SK-N-SH treated with all-trans-retinoic acid at 6 μM for 48 hours (cell line): Measurements from ENCODE around the gene ABCC11.

Source experiments
- ATAC-seq: fragments of 200-7000 bp; cut with Tn5 transposase; 3 replicates; pipeline ENCODE4 v1.9.1; 2020; ENCODE audit warnings: mild to moderate bottlenecking, moderate library complexity
- ARNTL ChIP-seq: fragments of 450-650 bp; formaldehyde crosslinking; IDR thresholded peaks from 2 replicates; pipeline ENCODE4 v1.5.0; 2020; ENCODE audit warnings: low read depth, mild to moderate bottlenecking, moderate library complexity, borderline replicate concordance
- BACH2 ChIP-seq: fragments of 250-450 bp; sonication (Bioruptor Pico); IDR thresholded peaks from 2 replicates; pipeline ENCODE4 v1.9.0; 2021; ENCODE audit warnings: mild to moderate bottlenecking, borderline replicate concordance
- CSDC2 ChIP-seq: fragments of 250-450 bp; sonication (Bioruptor Pico); IDR thresholded peaks from 2 replicates; pipeline ENCODE4 v1.5.0; 2020; ENCODE audit warnings: mild to moderate bottlenecking, moderate library complexity
- ESRRG ChIP-seq: fragments of 250-450 bp; sonication (Bioruptor Pico); IDR thresholded peaks from 2 replicates; pipeline ENCODE4 v1.6.1; 2021; ENCODE audit warnings: mild to moderate bottlenecking
- GLIS3 ChIP-seq: fragments of 250-450 bp; sonication (Bioruptor Pico); IDR thresholded peaks from 2 replicates; pipeline ENCODE4 v1.5.0; 2020; ENCODE audit warnings: mild to moderate bottlenecking, moderate library complexity
- ISL1 ChIP-seq: fragments of 250-450 bp; sonication (Bioruptor Pico); IDR thresholded peaks from 2 replicates; pipeline ENCODE4 v2.1.2; 2022; ENCODE audit warnings: mild to moderate bottlenecking, moderate library complexity
- OSR1 ChIP-seq: fragments of 250-450 bp; sonication (Bioruptor Pico); IDR thresholded peaks from 2 replicates; pipeline ENCODE4 v1.8.0; 2022; ENCODE audit warnings: moderate library complexity, mild to moderate bottlenecking, inconsistent platforms
- PPARA ChIP-seq: fragments of 250-450 bp; sonication (Bioruptor Pico); IDR thresholded peaks from 2 replicates; pipeline ENCODE4 v1.5.0; 2020; ENCODE audit warnings: mild to moderate bottlenecking, borderline replicate concordance
- RARB ChIP-seq: fragments of 250-450 bp; sonication (Bioruptor Pico); IDR thresholded peaks from 2 replicates; pipeline ENCODE4 v1.8.0; 2021; ENCODE audit warnings: mild to moderate bottlenecking, moderate library complexity
- SNAI2 ChIP-seq: fragments of 250-450 bp; sonication (Bioruptor Pico); IDR thresholded peaks from 2 replicates; pipeline ENCODE4 v1.5.0; 2020; ENCODE audit warnings: mild to moderate bottlenecking, moderate library complexity
- TCF4 ChIP-seq: fragments of 250-450 bp; sonication (Bioruptor Pico); IDR thresholded peaks from 2 replicates; pipeline ENCODE4 v1.8.0; 2021; ENCODE audit warnings: mild to moderate bottlenecking, moderate library complexity, borderline replicate concordance
- TOX ChIP-seq: fragments of 250-450 bp; sonication (Bioruptor Pico); IDR thresholded peaks from 2 replicates; pipeline ENCODE4 v1.8.0; 2021; ENCODE audit warnings: mild to moderate bottlenecking, moderate library complexity, borderline replicate concordance
- ZC3H10 ChIP-seq: fragments of 250-450 bp; sonication (Bioruptor Pico); IDR thresholded peaks from 2 replicates; pipeline ENCODE4 v1.5.1; 2021; ENCODE audit warnings: mild to moderate bottlenecking, moderate library complexity
- ZFP3 ChIP-seq: fragments of 250-450 bp; sonication (Bioruptor Pico); IDR thresholded peaks from 2 replicates; pipeline ENCODE4 v1.5.0; 2020; ENCODE audit warnings: mild to moderate bottlenecking, moderate library complexity
- ZFP30 ChIP-seq: fragments of 450-650 bp; formaldehyde crosslinking; IDR thresholded peaks from 2 replicates; pipeline ENCODE4 v1.5.0; 2022; ENCODE audit warnings: mild to moderate bottlenecking, moderate library complexity
- ZNF565 ChIP-seq: fragments of 450-650 bp; formaldehyde crosslinking; conservative IDR thresholded peaks from 2 replicates; pipeline ENCODE4 v1.5.0; 2020; ENCODE audit warnings: low read depth, mild to moderate bottlenecking, moderate library complexity
- ZNF70 ChIP-seq: fragments of 450-650 bp; formaldehyde crosslinking; IDR thresholded peaks from 2 replicates; pipeline ENCODE4 v1.5.0; 2020; ENCODE audit warnings: mild to moderate bottlenecking, moderate library complexity
- ZNF8 ChIP-seq: fragments of 450-650 bp; formaldehyde crosslinking; IDR thresholded peaks from 2 replicates; pipeline ENCODE4 v1.5.0; 2020; ENCODE audit warnings: mild to moderate bottlenecking, moderate library complexity
- TF ChIP-seq, protein P1 (sequence below): fragments of 250-450 bp; sonication (Bioruptor Pico); IDR thresholded peaks from 2 replicates; pipeline ENCODE4 v1.5.1; 2021; ENCODE audit warnings: mild to moderate bottlenecking, moderate library complexity
- TF ChIP-seq, protein P2 (sequence below): fragments of 250-450 bp; sonication (Bioruptor Pico); IDR thresholded peaks from 2 replicates; pipeline ENCODE4 v1.5.0; 2020; ENCODE audit warnings: mild to moderate bottlenecking, moderate library complexity
- TF ChIP-seq, protein P3 (sequence below): fragments of 250-450 bp; sonication (Bioruptor Pico); IDR thresholded peaks from 2 replicates; pipeline ENCODE4 v1.8.0; 2021; ENCODE audit warnings: low read depth, mild to moderate bottlenecking, moderate library complexity, borderline replicate concordance
- TF ChIP-seq, protein P4 (sequence below): fragments of 250-450 bp; sonication (Bioruptor Pico); IDR thresholded peaks from 2 replicates; pipeline ENCODE4 v1.5.1; 2020; ENCODE audit warnings: low read depth, mild to moderate bottlenecking, moderate library complexity

Gene ABCC11

DNA sequence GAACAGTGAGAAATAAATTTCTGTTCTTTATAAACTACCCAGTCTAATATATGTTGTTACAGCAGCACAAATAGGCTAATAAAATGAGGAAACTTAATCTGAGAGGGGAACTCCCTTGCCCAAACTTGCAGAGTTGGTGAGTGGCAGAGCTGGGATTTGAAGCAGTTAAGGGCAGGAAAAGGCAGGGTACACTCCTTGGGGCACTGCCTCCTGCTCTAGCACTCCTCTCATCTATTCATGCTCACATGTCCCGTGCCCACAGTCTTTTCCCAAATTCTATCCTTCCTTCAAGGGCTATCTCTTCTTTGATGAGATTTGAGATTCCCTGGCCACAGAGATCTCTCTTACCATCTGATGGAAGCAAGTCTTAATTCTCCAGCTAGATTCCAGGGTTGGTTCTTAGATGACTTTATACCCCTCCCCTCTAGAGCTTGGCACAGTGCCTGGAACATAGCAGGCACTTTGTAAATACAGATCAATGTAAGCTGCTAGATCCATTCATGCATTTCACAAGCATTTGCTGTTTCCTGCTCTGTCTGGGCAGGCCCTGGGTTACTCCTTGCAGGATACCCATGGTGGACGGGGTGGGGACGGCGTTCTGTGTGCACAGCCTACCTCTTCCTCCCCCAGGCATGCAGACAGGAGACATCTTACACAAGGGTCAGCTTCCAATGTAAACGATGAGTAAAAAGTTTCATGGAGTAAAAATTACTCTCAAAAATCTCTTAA is 52.3 kb downstream of the ABCC11 start:
- no peak for TF ChIP-seq ISL1
- TF ChIP-seq ARNTL (CRISPR knock-in tag), result no peak
- no peak for TF ChIP-seq TCF4 (CRISPR knock-in tag)
- no peak for TF ChIP-seq ZNF8
- TF ChIP-seq ZFP30 (CRISPR knock-in tag), result no peak
- no peak for TF ChIP-seq OSR1
- no peak for TF ChIP-seq BACH2 (CRISPR knock-in tag)
- no peak for TF ChIP-seq GLIS3 (CRISPR knock-in tag)
- no peak; the same call in 2 of the 3 replicates for ATAC-seq

DNA sequence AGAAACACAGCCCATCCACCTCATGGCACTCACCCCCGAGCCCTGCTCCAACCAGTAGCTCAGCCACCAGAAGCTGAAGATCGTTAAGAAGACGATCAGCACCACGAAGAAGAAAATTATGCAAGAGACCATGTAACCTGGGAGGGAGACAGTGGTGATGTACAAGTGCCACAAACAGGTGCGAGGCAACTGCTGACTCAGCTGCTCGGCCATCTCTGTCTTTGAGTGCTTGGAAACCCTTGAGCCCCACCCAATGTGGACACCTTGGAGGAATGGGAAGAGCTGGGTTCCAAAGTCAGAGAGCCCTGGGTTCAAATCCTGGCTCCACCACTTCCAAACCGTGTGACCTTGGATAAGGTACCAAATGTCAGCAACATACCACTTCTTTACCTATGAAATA is 53.5 kb downstream of the ABCC11 start:
- TF ChIP-seq TCF4 (CRISPR knock-in tag) (no peak), TOX (no peak), OSR1 (no peak), ARNTL (CRISPR knock-in tag) (no peak), ZFP30 (CRISPR knock-in tag) (no peak), BACH2 (CRISPR knock-in tag) (no peak), ZNF70 (CRISPR knock-in tag) (no peak), ISL1 (no peak), ZNF565 (CRISPR knock-in tag) (no peak), RARB (CRISPR knock-in tag) (no peak), ZNF8 (no peak), ZFP3 (CRISPR knock-in tag) (no peak), ZC3H10 (CRISPR knock-in tag) (no peak), CSDC2 (no peak)
- TF ChIP-seq, protein P1, sequence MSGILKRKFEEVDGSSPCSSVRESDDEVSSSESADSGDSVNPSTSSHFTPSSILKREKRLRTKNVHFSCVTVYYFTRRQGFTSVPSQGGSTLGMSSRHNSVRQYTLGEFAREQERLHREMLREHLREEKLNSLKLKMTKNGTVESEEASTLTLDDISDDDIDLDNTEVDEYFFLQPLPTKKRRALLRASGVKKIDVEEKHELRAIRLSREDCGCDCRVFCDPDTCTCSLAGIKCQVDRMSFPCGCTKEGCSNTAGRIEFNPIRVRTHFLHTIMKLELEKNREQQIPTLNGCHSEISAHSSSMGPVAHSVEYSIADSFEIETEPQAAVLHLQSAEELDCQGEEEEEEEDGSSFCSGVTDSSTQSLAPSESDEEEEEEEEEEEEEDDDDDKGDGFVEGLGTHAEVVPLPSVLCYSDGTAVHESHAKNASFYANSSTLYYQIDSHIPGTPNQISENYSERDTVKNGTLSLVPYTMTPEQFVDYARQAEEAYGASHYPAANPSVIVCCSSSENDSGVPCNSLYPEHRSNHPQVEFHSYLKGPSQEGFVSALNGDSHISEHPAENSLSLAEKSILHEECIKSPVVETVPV (CRISPR knock-in tag), result no peak
- TF ChIP-seq, protein P2, sequence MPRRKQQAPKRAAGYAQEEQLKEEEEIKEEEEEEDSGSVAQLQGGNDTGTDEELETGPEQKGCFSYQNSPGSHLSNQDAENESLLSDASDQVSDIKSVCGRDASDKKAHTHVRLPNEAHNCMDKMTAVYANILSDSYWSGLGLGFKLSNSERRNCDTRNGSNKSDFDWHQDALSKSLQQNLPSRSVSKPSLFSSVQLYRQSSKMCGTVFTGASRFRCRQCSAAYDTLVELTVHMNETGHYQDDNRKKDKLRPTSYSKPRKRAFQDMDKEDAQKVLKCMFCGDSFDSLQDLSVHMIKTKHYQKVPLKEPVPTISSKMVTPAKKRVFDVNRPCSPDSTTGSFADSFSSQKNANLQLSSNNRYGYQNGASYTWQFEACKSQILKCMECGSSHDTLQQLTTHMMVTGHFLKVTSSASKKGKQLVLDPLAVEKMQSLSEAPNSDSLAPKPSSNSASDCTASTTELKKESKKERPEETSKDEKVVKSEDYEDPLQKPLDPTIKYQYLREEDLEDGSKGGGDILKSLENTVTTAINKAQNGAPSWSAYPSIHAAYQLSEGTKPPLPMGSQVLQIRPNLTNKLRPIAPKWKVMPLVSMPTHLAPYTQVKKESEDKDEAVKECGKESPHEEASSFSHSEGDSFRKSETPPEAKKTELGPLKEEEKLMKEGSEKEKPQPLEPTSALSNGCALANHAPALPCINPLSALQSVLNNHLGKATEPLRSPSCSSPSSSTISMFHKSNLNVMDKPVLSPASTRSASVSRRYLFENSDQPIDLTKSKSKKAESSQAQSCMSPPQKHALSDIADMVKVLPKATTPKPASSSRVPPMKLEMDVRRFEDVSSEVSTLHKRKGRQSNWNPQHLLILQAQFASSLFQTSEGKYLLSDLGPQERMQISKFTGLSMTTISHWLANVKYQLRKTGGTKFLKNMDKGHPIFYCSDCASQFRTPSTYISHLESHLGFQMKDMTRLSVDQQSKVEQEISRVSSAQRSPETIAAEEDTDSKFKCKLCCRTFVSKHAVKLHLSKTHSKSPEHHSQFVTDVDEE (CRISPR knock-in tag), result no peak
- TF ChIP-seq, protein P3, sequence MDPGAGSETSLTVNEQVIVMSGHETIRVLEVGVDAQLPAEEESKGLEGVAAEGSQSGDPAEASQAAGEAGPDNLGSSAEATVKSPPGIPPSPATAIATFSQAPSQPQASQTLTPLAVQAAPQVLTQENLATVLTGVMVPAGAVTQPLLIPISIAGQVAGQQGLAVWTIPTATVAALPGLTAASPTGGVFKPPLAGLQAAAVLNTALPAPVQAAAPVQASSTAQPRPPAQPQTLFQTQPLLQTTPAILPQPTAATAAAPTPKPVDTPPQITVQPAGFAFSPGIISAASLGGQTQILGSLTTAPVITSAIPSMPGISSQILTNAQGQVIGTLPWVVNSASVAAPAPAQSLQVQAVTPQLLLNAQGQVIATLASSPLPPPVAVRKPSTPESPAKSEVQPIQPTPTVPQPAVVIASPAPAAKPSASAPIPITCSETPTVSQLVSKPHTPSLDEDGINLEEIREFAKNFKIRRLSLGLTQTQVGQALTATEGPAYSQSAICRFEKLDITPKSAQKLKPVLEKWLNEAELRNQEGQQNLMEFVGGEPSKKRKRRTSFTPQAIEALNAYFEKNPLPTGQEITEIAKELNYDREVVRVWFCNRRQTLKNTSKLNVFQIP, result no peak
- no peak for ATAC-seq

DNA sequence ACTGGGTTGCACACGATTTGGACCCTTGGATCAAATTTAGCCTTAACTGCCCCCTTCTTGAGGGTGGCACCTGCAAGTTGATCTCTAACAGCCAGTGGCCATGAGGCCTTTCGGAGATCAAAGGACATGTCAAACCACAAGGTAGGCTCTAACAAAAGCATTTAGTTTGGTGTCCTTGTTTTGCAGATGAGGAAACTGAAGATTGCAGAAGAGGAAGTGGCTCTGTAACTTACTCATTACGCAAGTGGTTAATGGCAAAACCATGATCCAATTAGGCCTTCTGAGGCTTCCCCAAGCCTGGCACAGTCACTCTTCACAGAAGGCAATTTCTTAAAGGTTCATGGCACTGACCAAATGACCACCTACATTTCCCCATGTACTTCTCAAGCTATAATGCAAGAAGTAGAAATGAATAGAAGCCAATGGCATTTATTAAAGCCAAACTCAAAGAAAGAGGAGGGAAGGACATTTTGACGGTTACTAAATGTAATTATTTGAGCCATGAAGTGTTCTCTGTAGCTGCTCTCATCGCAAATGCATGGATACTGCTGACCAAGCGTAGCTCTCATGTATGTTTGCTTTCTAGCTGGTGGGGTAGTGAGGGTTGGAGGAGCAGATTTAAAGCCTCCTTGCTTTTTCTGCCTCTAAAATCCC is 58.8 kb downstream of the ABCC11 start:
- TF ChIP-seq ZNF565 (CRISPR knock-in tag), result no peak
- TF ChIP-seq, protein P1 (CRISPR knock-in tag), result no peak
- TF ChIP-seq ZNF70 (CRISPR knock-in tag), result no peak
- no peak for TF ChIP-seq TCF4 (CRISPR knock-in tag)
- no peak for TF ChIP-seq ZFP3 (CRISPR knock-in tag)
- no peak for TF ChIP-seq ZFP30 (CRISPR knock-in tag)
- no peak for TF ChIP-seq ZC3H10 (CRISPR knock-in tag)
- no peak for TF ChIP-seq ZNF8
- no peak for TF ChIP-seq OSR1
- no peak for TF ChIP-seq ESRRG (CRISPR knock-in tag)
- ATAC-seq, result no peak

DNA sequence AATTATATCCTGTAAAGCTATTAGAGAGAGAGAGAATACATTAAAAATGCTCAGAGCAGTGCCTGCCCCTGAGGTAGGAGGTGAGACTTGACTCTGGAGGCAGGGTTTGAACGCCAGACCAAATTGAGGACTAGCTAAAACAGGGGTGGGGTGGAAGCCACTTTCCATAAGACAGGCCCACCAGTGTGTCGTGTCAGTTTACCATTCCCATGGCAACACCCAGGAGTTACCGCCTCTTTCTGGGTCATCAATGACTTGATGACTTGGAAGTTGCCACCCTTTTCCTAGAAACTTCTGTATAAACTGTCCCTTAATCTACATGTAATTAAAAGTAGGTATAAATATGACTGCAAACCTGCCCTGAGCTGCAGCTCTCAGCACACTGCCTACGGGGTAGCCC is 59.6 kb downstream of the ABCC11 start:
- ATAC-seq, result no peak
- TF ChIP-seq ZNF565 (CRISPR knock-in tag) (no peak), CSDC2 (no peak), SNAI2 (CRISPR knock-in tag) (no peak), TOX (no peak), ARNTL (CRISPR knock-in tag) (no peak), ZFP30 (CRISPR knock-in tag) (no peak), ESRRG (CRISPR knock-in tag) (no peak), PPARA (no peak)
- TF ChIP-seq, protein P2 (CRISPR knock-in tag), result no peak
- TF ChIP-seq, protein P4, sequence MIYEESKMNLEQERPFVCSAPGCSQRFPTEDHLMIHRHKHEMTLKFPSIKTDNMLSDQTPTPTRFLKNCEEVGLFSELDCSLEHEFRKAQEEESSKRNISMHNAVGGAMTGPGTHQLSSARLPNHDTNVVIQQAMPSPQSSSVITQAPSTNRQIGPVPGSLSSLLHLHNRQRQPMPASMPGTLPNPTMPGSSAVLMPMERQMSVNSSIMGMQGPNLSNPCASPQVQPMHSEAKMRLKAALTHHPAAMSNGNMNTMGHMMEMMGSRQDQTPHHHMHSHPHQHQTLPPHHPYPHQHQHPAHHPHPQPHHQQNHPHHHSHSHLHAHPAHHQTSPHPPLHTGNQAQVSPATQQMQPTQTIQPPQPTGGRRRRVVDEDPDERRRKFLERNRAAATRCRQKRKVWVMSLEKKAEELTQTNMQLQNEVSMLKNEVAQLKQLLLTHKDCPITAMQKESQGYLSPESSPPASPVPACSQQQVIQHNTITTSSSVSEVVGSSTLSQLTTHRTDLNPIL (CRISPR knock-in tag), result no peak
